IMR-90 (cell line): ENCODE data around the gene RPS6KA2. TPM values are rescaled to one million over a fixed set of nuclear protein-coding genes. Genes with fewer than 3 reads are reported as not detected.

ENCODE experiments used
- ATAC-seq: fragments of 200-7000 bp; cut with Tn5 transposase; 2 replicates; pipeline ENCODE4 v1.9.1; 2020; ENCODE audit warnings: low read depth, mild to moderate bottlenecking, moderate library complexity
- BruUV-seq: library from RNA; stranded (reverse); fragments of 400-500 nt; replicated peaks from 2 replicates; lab custom pipeline; 2021; lab: Mats Ljungman, UMichigan
- CTCF ChIA-PET: fragments of 300-600 bp; formaldehyde crosslinking; extraction: SDS; loops from one replicate; lab custom pipeline; 2021; ENCODE audit warnings: antibody characterized with exemption; lab: Yijun Ruan, JAX
- POLR2A ChIA-PET: fragments of 300-600 bp; sonication (Branson Sonifier 250); formaldehyde crosslinking; loops from one replicate; lab custom pipeline; 2022; ENCODE audit warnings: antibody characterized with exemption; ENCODE audit not compliant: unreplicated experiment; lab: Charles Lee
- DNase-seq: peaks from one replicate; pipeline ENCODE4 v3.0.0; 2013
- H2AFZ ChIP-seq: replicated peaks from 2 replicates; pipeline ENCODE3; 2013; ENCODE audit warnings: low read length, mild to moderate bottlenecking; ENCODE audit not compliant: poor library complexity
- H2AK5ac ChIP-seq: 2 replicates; pipeline ENCODE4 v1.6.1; 2013; ENCODE audit warnings: low read depth, low read length, inconsistent platforms
- H2AK9ac ChIP-seq: replicated peaks from 2 replicates; pipeline ENCODE3; 2013; ENCODE audit warnings: mild to moderate bottlenecking, low read depth, low read length, moderate library complexity; ENCODE audit not compliant: poor library complexity
- H2BK120ac ChIP-seq: 2 replicates; pipeline ENCODE4 v1.6.1; 2013; ENCODE audit warnings: low read depth, low read length, inconsistent platforms
- H2BK15ac ChIP-seq: 3 replicates; pipeline ENCODE4 v1.6.1; 2013; ENCODE audit warnings: low read depth, low read length, inconsistent platforms
- H2BK20ac ChIP-seq: 2 replicates; pipeline ENCODE4 v1.6.1; 2013; ENCODE audit warnings: low read depth, mild to moderate bottlenecking, inconsistent platforms, low read length, moderate library complexity
- H2BK5ac ChIP-seq: 2 replicates; pipeline ENCODE4 v1.6.1; 2013; ENCODE audit warnings: mild to moderate bottlenecking, low read depth, low read length, inconsistent platforms; ENCODE audit not compliant: poor library complexity, severe bottlenecking
- H3K14ac ChIP-seq: replicated peaks from 2 replicates; pipeline ENCODE4 v1.6.1; 2013; ENCODE audit warnings: low read depth, low read length, inconsistent platforms
- H3K18ac ChIP-seq: 2 replicates; pipeline ENCODE4 v1.6.1; 2013; ENCODE audit warnings: low read depth, low read length, control low read depth
- H3K23ac ChIP-seq: 2 replicates; pipeline ENCODE4 v1.6.1; 2013; ENCODE audit warnings: low read depth, low read length, inconsistent platforms
- H3K27ac ChIP-seq: 2 replicates; pipeline ENCODE4 v1.5.1; 2013; ENCODE audit warnings: mild to moderate bottlenecking, control low read depth, low read length; ENCODE audit not compliant: insufficient read depth
- H3K27me3 ChIP-seq: 2 replicates; pipeline ENCODE4 v1.6.1; 2013; ENCODE audit warnings: low read length; ENCODE audit not compliant: control insufficient read depth, insufficient read depth
- H3K36me3 ChIP-seq: 2 replicates; pipeline ENCODE4 v1.6.1; 2013; ENCODE audit warnings: low read length, mixed read lengths; ENCODE audit not compliant: control insufficient read depth, insufficient read depth
- H3K4ac ChIP-seq: 2 replicates; pipeline ENCODE4 v1.6.1; 2013; ENCODE audit warnings: low read depth, low read length, inconsistent platforms
- H3K4me1 ChIP-seq: 2 replicates; pipeline ENCODE4 v1.6.1; 2013; ENCODE audit warnings: low read length, mixed read lengths; ENCODE audit not compliant: control insufficient read depth, insufficient read depth
- H3K4me2 ChIP-seq: 2 replicates; pipeline ENCODE4 v1.6.1; 2013; ENCODE audit warnings: low read depth, mild to moderate bottlenecking, control low read depth, low read length, moderate library complexity
- H3K4me3 ChIP-seq: 2 replicates; pipeline ENCODE4 v1.5.1; 2013; ENCODE audit warnings: low read depth, mild to moderate bottlenecking, control low read depth, low read length, moderate library complexity; ENCODE audit not compliant: insufficient read depth
- H3K56ac ChIP-seq: 2 replicates; pipeline ENCODE4 v1.6.1; 2013; ENCODE audit warnings: low read length, inconsistent platforms; ENCODE audit not compliant: insufficient read depth; ENCODE audit errors: extremely low read depth
- H3K79me1 ChIP-seq, 2 experiments: 2 replicates each; pipeline ENCODE4 v1.6.1; 2013; ENCODE audit warnings: low read length in 2 of 2, inconsistent platforms in 1 of 2, low read depth in 1 of 2
- H3K9ac ChIP-seq: 2 replicates; pipeline ENCODE4 v1.6.1; 2013; ENCODE audit warnings: low read depth, low read length, control low read depth
- H3K9me1 ChIP-seq: 2 replicates; pipeline ENCODE4 v1.6.1; 2013; ENCODE audit warnings: low read length, inconsistent platforms; ENCODE audit not compliant: insufficient read depth
- H3K9me3 ChIP-seq: 2 replicates; pipeline ENCODE4 v1.6.1; 2013; ENCODE audit warnings: low read length; ENCODE audit not compliant: control insufficient read depth, insufficient read depth
- H4K20me1 ChIP-seq: 2 replicates; pipeline ENCODE4 v1.6.1; 2013; ENCODE audit warnings: low read length, inconsistent platforms; ENCODE audit not compliant: insufficient read depth
- H4K5ac ChIP-seq: 2 replicates; pipeline ENCODE4 v1.6.1; 2013; ENCODE audit warnings: mild to moderate bottlenecking, low read depth, low read length, control low read depth
- H4K8ac ChIP-seq, 2 experiments: 2 replicates each; pipeline ENCODE4 v1.6.1; 2013; ENCODE audit warnings: low read depth in 2 of 2, low read length in 2 of 2, control low read depth in 1 of 2, inconsistent platforms in 1 of 2
- H4K91ac ChIP-seq: 2 replicates; pipeline ENCODE4 v1.6.1; 2013; ENCODE audit warnings: low read depth, low read length, inconsistent platforms; ENCODE audit not compliant: insufficient read depth
- CEBPB ChIP-seq: IDR thresholded peaks from 2 replicates; pipeline ENCODE4 v1.6.1; 2012; ENCODE audit warnings: low read depth, low read length, improper control_type of control experiment
- MAZ ChIP-seq: IDR thresholded peaks from 2 replicates; pipeline ENCODE4 v1.6.1; 2012; ENCODE audit warnings: low read depth, mild to moderate bottlenecking, low read length, improper control_type of control experiment, moderate library complexity, borderline replicate concordance
- MXI1 ChIP-seq: IDR thresholded peaks from 2 replicates; pipeline ENCODE4 v1.6.1; 2012; ENCODE audit warnings: low read depth, mild to moderate bottlenecking, low read length, moderate library complexity, borderline replicate concordance
- RAD21 ChIP-seq: IDR thresholded peaks from 2 replicates; pipeline ENCODE4 v1.6.1; 2012; ENCODE audit warnings: low read length, improper control_type of control experiment
- RFX5 ChIP-seq: IDR thresholded peaks from 2 replicates; pipeline ENCODE4 v1.8.0; 2012; ENCODE audit warnings: low read depth, mild to moderate bottlenecking, low read length, moderate library complexity
- USF2 ChIP-seq: fragments of 150-350 bp; IDR thresholded peaks from 2 replicates; pipeline ENCODE4 v1.6.1; 2017; ENCODE audit warnings: mild to moderate bottlenecking, antibody characterized with exemption, low read length, low read depth
- WGBS, 2 experiments: methylation state at CpG; one replicate each; pipeline versions ENCODE4 v1.1.5 to v1.1.7; 2013; ENCODE audit warnings: missing lambda C conversion rate in 2 of 2; ENCODE audit not compliant: insufficient read length in 1 of 2; ENCODE audit errors: extremely low coverage in 2 of 2; 5-methylcytosine and 5-hydroxymethylcytosine counted together
- dilution Hi-C: fragments of 300-500 bp; cut with HindIII; formaldehyde crosslinking; loops from one replicate; pipeline ENCODE4 v1.14.3; 2018; ENCODE audit warnings: low sequenced_read_pairs; ENCODE audit not compliant: unreplicated experiment
- in situ Hi-C: fragments of 300-500 bp; cut with MboI; formaldehyde crosslinking; loops from 3 replicates; pipeline ENCODE4 v1.14.3; 2019; ENCODE audit warnings: low sequenced_read_pairs, inconsistent platforms, mixed read lengths
- intact Hi-C: fragments of 100-400 bp; cut with micrococcal nuclease; formaldehyde crosslinking; loops from 2 replicates; pipeline ENCODE4 v1.10.0; 2022
- polyA plus RNA-seq, 3 experiments: library from polyadenylated mRNA; depleted of rRNA; stranded (reverse); fragments of >200 nt; gene quantifications; 2 replicates each; pipeline ENCODE4 v1.2.3, GENCODE V29; 2012; ENCODE audit warnings: low replicate concordance in 1 of 3
- total RNA-seq: library from RNA; depleted of rRNA; stranded (reverse); fragments of >200 nt; gene quantifications from 2 replicates; pipeline ENCODE4 v1.2.3, GENCODE V29; 2012

RPS6KA2 gene
- total and polyA plus RNA-seq, 2 of the 4 experiments (the other 2 are of a cell fraction): 26.9 to 31.3 TPM

- H3K27ac ChIP-seq: no peak overlapping the region; the same call in 1 of the 2 replicates
- no peak overlapping the region for H3K4me2 ChIP-seq
- peak overlapping the region; percentile 24 for H3K4ac ChIP-seq
- H2AK9ac ChIP-seq: no peak overlapping the region
- peak overlapping the region; percentile 1; the same call in 1 of the 2 replicates for H3K14ac ChIP-seq
- intact Hi-C loops (no loop called here), dilution Hi-C loops (no loop called here), in situ Hi-C loops (no loop called here)
- H3K27me3 ChIP-seq: no peaks in the 10 kb centered on the region
- H3K36me3 ChIP-seq: peaks cover 9% of the 10 kb centered on the region; the same call in 1 of the 2 replicates
- H3K56ac ChIP-seq: no peak overlapping the region
- H2BK5ac ChIP-seq: peak overlapping the region; percentile 4
- no peak overlapping the region for H2AFZ ChIP-seq
- H3K18ac ChIP-seq: peak overlapping the region; percentile 69
- no TSS peak for BruUV-seq
- peak overlapping the region; percentile 75 for H4K91ac ChIP-seq
- ATAC-seq (no peak), DNase-seq (no peak)
- H3K9me3 ChIP-seq: no peaks in the 10 kb centered on the region
- H3K4me1 ChIP-seq: peaks cover 33% of the 10 kb centered on the region
- peak overlapping the region; percentile 39; the same call in 1 of the 3 replicates for H2BK15ac ChIP-seq
- peaks cover 38 to 62% of the 10 kb centered on the region in 2 experiments for H3K79me1 ChIP-seq
- H4K8ac ChIP-seq: peak overlapping the region; percentile 1 to 63; a peak in 1 of 4 replicates
- H3K23ac ChIP-seq: 0 out of 2 replicates have a peak overlapping the region, but pooled peaks have one; percentile 0
- peaks cover 8% of the 10 kb centered on the region; the same call in 1 of the 2 replicates for H4K20me1 ChIP-seq
- H2BK120ac ChIP-seq: peak overlapping the region; percentile 30
- no peak overlapping the region for H3K9ac ChIP-seq
- H2AK5ac ChIP-seq: peak overlapping the region; percentile 74
- ChIA-PET CTCF (no interaction called here), POLR2A (no interaction called here)
- peak overlapping the region; percentile 49; the same call in 1 of the 2 replicates for H4K5ac ChIP-seq
- H2BK20ac ChIP-seq: peak overlapping the region; percentile 71; the same call in 1 of the 2 replicates
- peaks cover 16% of the 10 kb centered on the region; the same call in 1 of the 2 replicates for H3K9me1 ChIP-seq
- 94% methylated on average over 3 of the region's 9 CpGs; no CpG with 5 or more reads in 1 of the 2 experiments for WGBS, 2 experiments
- TF ChIP-seq RAD21 (no peak), MAZ (no peak), MXI1 (no peak), CEBPB (no peak), USF2 (no peak), RFX5 (no peak)
- H3K4me3 ChIP-seq: no peak overlapping the region
Observed at GRCh38 chr6:166610069-166610468, 17.0 kb downstream of the RPS6KA2 start.
